Loucy (cell line): ENCODE data around the gene WDR49.

Experiments used
- H2AFZ ChIP-seq: fragments of 200-600 bp; sonication (generic); 2 replicates; pipeline ENCODE4 v1.6.0; 2016; ENCODE audit warnings: antibody characterized with exemption, mild to moderate bottlenecking, low read length, moderate library complexity
- H3F3A ChIP-seq: fragments of 200-600 bp; 2 replicates; pipeline ENCODE4 v1.6.0; 2016; ENCODE audit warnings: antibody characterized with exemption, low read depth, mild to moderate bottlenecking
- H3K27me3 ChIP-seq: fragments of 200-600 bp; sonication (generic); 2 replicates; pipeline ENCODE4 v1.6.1; 2014; ENCODE audit warnings: low read length, mild to moderate bottlenecking; ENCODE audit not compliant: insufficient read depth, poor library complexity, severe bottlenecking
- H3K36me3 ChIP-seq: fragments of 200-600 bp; sonication (generic); 2 replicates; pipeline ENCODE4 v1.6.1; 2016; ENCODE audit warnings: low read length; ENCODE audit not compliant: insufficient read depth
- H3K4me1 ChIP-seq: fragments of 200-600 bp; sonication (generic); 2 replicates; pipeline ENCODE4 v1.5.1; 2014; ENCODE audit warnings: low read length, mild to moderate bottlenecking; ENCODE audit not compliant: insufficient read depth, poor library complexity, severe bottlenecking
- H3K4me2 ChIP-seq: fragments of 200-600 bp; sonication (generic); 2 replicates; pipeline ENCODE4 v1.6.0; 2014; ENCODE audit warnings: antibody characterized with exemption, low read length, low read depth, mild to moderate bottlenecking; ENCODE audit not compliant: poor library complexity, severe bottlenecking
- H3K4me3 ChIP-seq: fragments of 200-600 bp; sonication (generic); 2 replicates; pipeline ENCODE4 v1.5.1; 2014; ENCODE audit warnings: low read length, mild to moderate bottlenecking, mixed read lengths; ENCODE audit not compliant: poor library complexity, severe bottlenecking
- H3K79me2 ChIP-seq: fragments of 200-600 bp; sonication (generic); 2 replicates; pipeline ENCODE4 v1.6.1; 2014; ENCODE audit warnings: low read length; ENCODE audit not compliant: insufficient read depth
- H3K9ac ChIP-seq: fragments of 200-600 bp; sonication (generic); 2 replicates; pipeline ENCODE4 v1.6.0; 2014; ENCODE audit warnings: mild to moderate bottlenecking, low read depth, low read length, moderate library complexity; ENCODE audit not compliant: poor library complexity, severe bottlenecking
- H3K9me2 ChIP-seq: fragments of 200-600 bp; sonication (generic); replicated peaks from 2 replicates; pipeline ENCODE4 v1.6.1; 2016; ENCODE audit warnings: low read depth, low read length, mixed read lengths
- H3K9me3 ChIP-seq: fragments of 200-600 bp; sonication (generic); 2 replicates; pipeline ENCODE4 v1.6.1; 2014; ENCODE audit warnings: mild to moderate bottlenecking, antibody characterized with exemption, low read length, low read depth; ENCODE audit not compliant: insufficient read depth
- H4K20me1 ChIP-seq: fragments of 200-600 bp; sonication (generic); 2 replicates; pipeline ENCODE4 v1.6.0; 2014; ENCODE audit warnings: antibody characterized with exemption, low read length, mild to moderate bottlenecking; ENCODE audit not compliant: insufficient read depth, poor library complexity, severe bottlenecking
- CTCF ChIP-seq: fragments of 200-600 bp; sonication (generic); conservative IDR thresholded peaks from 2 replicates; pipeline ENCODE4 v1.5.1; 2014; ENCODE audit warnings: mild to moderate bottlenecking, antibody characterized with exemption, low read length
- EZH2phosphoT487 ChIP-seq: fragments of 200-600 bp; IDR thresholded peaks from 2 replicates; pipeline ENCODE4 v1.6.1; 2018; ENCODE audit warnings: antibody characterized with exemption, mild to moderate bottlenecking, moderate library complexity, borderline replicate concordance

Gene WDR49

GRCh38 chr3:167653760-167654159, at the start of gene WDR49:
TSS of gene WDR49 (minus strand) at chr3:167653942. CDS start at chr3:167653425, 517 bp downstream.
- H3K9ac ChIP-seq: no peak within 1 kb of the TSS
- no peak within 1 kb of the TSS for H3K4me2 ChIP-seq
- H3K27me3 ChIP-seq: no peaks in the 10 kb centered on the region
- H4K20me1 ChIP-seq: no peaks in the 10 kb centered on the region
- peaks cover 9% of the 10 kb centered on the region for H3K4me1 ChIP-seq
- H3K79me2 ChIP-seq: no peaks in the 10 kb centered on the region
- H3F3A ChIP-seq: no peaks in the 10 kb centered on the region
- H3K9me3 ChIP-seq: no peaks in the 10 kb centered on the region
- TF ChIP-seq EZH2phosphoT487: no peak
- no peak within 1 kb of the TSS for H3K4me3 ChIP-seq
- no peaks in the 10 kb centered on the region for H3K9me2 ChIP-seq
- no peak within 1 kb of the TSS for H2AFZ ChIP-seq
- H3K36me3 ChIP-seq: no peaks in the 10 kb centered on the region

GRCh38 chr3:167700926-167701325, 47.2 kb upstream of the WDR49 start:
- Histone ChIP-seq H3K4me2 (no peak overlapping the region), H3K79me2 (peaks cover 25% of the 10 kb centered on the region; the same call in 1 of the 2 replicates), H3F3A (no peaks in the 10 kb centered on the region), H3K9me2 (no peaks in the 10 kb centered on the region), H3K9me3 (no peaks in the 10 kb centered on the region), H4K20me1 (peaks cover under 1% of the 10 kb centered on the region), H3K4me3 (no peak overlapping the region), H3K27me3 (no peaks in the 10 kb centered on the region), H3K9ac (no peak overlapping the region), H3K36me3 (peaks cover 50% of the 10 kb centered on the region; the same call in 1 of the 2 replicates), H2AFZ (no peak overlapping the region), H3K4me1 (peaks cover 5% of the 10 kb centered on the region)
- TF ChIP-seq CTCF (no peak), EZH2phosphoT487 (no peak)

GRCh38 chr3:167700046-167700445, 46.3 kb upstream of the WDR49 start:
- Histone ChIP-seq H3K9me3 (no peaks in the 10 kb centered on the region), H3K27me3 (no peaks in the 10 kb centered on the region), H4K20me1 (no peaks in the 10 kb centered on the region), H3K9ac (no peak overlapping the region), H3F3A (no peaks in the 10 kb centered on the region), H3K36me3 (peaks cover 56% of the 10 kb centered on the region), H3K4me1 (peaks cover 5% of the 10 kb centered on the region), H3K4me2 (no peak overlapping the region), H2AFZ (no peak overlapping the region), H3K79me2 (peaks cover 24% of the 10 kb centered on the region; the same call in 1 of the 2 replicates), H3K9me2 (no peaks in the 10 kb centered on the region), H3K4me3 (no peak overlapping the region)
- TF ChIP-seq EZH2phosphoT487 (no peak), CTCF (no peak)

GRCh38 chr3:167694121-167694520, 40.4 kb upstream of the WDR49 start:
- no peak overlapping the region for H2AFZ ChIP-seq
- no peaks in the 10 kb centered on the region for H3K9me3 ChIP-seq
- H3K79me2 ChIP-seq: no peaks in the 10 kb centered on the region; the same call in 1 of the 2 replicates
- H3F3A ChIP-seq: peaks cover 9% of the 10 kb centered on the region
- H3K36me3 ChIP-seq: peaks cover 54% of the 10 kb centered on the region
- TF ChIP-seq EZH2phosphoT487: no peak
- TF ChIP-seq CTCF: no peak
- no peak overlapping the region for H3K4me3 ChIP-seq
- H3K4me1 ChIP-seq: peaks cover 42% of the 10 kb centered on the region
- H3K27me3 ChIP-seq: no peaks in the 10 kb centered on the region
- no peak overlapping the region for H3K9ac ChIP-seq
- no peaks in the 10 kb centered on the region for H3K9me2 ChIP-seq
- H4K20me1 ChIP-seq: peaks cover 12% of the 10 kb centered on the region
- no peak overlapping the region for H3K4me2 ChIP-seq
